ENCODE results near the gene CNMD. TPM values are rescaled to one million over a fixed set of nuclear protein-coding genes. Genes with fewer than 3 reads are reported as not detected.

The CNMD gene
- total RNA-seq, 3 donors from 2014 or later (not counting 1 experiment from before 2014, with no cell fraction given): not detected

- Histone ChIP-seq H3K9me3 (ENCODE audit: control insufficient read depth, insufficient read depth, low read length) (no peaks in the 10 kb centered on the region), H3K27me3 (ENCODE audit: control insufficient read depth, insufficient read depth, low read length) (no peaks in the 10 kb centered on the region), H3K27ac (ENCODE audit: low read length) (no peak overlapping the region), H3K4me1 (ENCODE audit: control insufficient read depth, insufficient read depth, low read length) (no peaks in the 10 kb centered on the region), H3K4me3 (ENCODE audit: low read length) (no peak overlapping the region), H3K36me3 (ENCODE audit: control insufficient read depth, insufficient read depth, low read length) (no peaks in the 10 kb centered on the region)
- TF ChIP-seq, protein P1, sequence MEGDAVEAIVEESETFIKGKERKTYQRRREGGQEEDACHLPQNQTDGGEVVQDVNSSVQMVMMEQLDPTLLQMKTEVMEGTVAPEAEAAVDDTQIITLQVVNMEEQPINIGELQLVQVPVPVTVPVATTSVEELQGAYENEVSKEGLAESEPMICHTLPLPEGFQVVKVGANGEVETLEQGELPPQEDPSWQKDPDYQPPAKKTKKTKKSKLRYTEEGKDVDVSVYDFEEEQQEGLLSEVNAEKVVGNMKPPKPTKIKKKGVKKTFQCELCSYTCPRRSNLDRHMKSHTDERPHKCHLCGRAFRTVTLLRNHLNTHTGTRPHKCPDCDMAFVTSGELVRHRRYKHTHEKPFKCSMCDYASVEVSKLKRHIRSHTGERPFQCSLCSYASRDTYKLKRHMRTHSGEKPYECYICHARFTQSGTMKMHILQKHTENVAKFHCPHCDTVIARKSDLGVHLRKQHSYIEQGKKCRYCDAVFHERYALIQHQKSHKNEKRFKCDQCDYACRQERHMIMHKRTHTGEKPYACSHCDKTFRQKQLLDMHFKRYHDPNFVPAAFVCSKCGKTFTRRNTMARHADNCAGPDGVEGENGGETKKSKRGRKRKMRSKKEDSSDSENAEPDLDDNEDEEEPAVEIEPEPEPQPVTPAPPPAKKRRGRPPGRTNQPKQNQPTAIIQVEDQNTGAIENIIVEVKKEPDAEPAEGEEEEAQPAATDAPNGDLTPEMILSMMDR (IDR thresholded peaks at IDR 0.05): no peak
- intact Hi-C loops (cut with micrococcal nuclease): no loop called here
- no peak for ATAC-seq
- Mint-ChIP-seq H3K27ac (no peak overlapping the region), H3K27me3 (ENCODE audit: low read depth in 2 of 2) (peaks cover 0 to 8% of the 10 kb centered on the region in 2 donors), H3K4me1 (no peaks in the 10 kb centered on the region), H3K9me3 (no peaks in the 10 kb centered on the region), H3K4me3 (no peak overlapping the region), H3K36me3 (no peaks in the 10 kb centered on the region)
- 80% methylated on average over 11 of the region's 11 CpGs for WGBS (ENCODE audit: insufficient coverage)
- DNase-seq: no peak
These were observed 26.2 kb upstream of the CNMD start for GRCh38 chr13:52765611-52766390.

- intact Hi-C loops (cut with micrococcal nuclease): no loop called here
- Mint-ChIP-seq H3K27me3 (ENCODE audit: low read depth in 2 of 2) (peaks cover 7 to 9% of the 10 kb centered on the region in 2 donors), H3K9me3 (no peaks in the 10 kb centered on the region), H3K27ac (no peak overlapping the region), H3K4me3 (no peak overlapping the region), H3K36me3 (no peaks in the 10 kb centered on the region), H3K4me1 (no peaks in the 10 kb centered on the region)
- ATAC-seq: no peak
- Histone ChIP-seq H3K27ac (ENCODE audit: low read length) (no peak overlapping the region), H3K4me3 (ENCODE audit: low read length) (no peak overlapping the region), H3K36me3 (ENCODE audit: control insufficient read depth, insufficient read depth, low read length) (no peaks in the 10 kb centered on the region), H3K27me3 (ENCODE audit: control insufficient read depth, insufficient read depth, low read length) (no peaks in the 10 kb centered on the region), H3K9me3 (ENCODE audit: control insufficient read depth, insufficient read depth, low read length) (no peaks in the 10 kb centered on the region), H3K4me1 (ENCODE audit: control insufficient read depth, insufficient read depth, low read length) (no peaks in the 10 kb centered on the region)
- DNase-seq: no peak
- 54% methylated on average over 2 of the region's 2 CpGs for WGBS (ENCODE audit: insufficient coverage)
- TF ChIP-seq, protein P1 (IDR thresholded peaks at IDR 0.05): no peak
These were observed 20.5 kb upstream of the CNMD start for GRCh38 chr13:52760077-52760476.

- Mint-ChIP-seq H3K27me3 (ENCODE audit: low read depth in 2 of 2) (peaks cover 7 to 9% of the 10 kb centered on the region in 2 donors), H3K27ac (no peak overlapping the region), H3K4me3 (no peak overlapping the region), H3K36me3 (no peaks in the 10 kb centered on the region), H3K9me3 (no peaks in the 10 kb centered on the region), H3K4me1 (no peaks in the 10 kb centered on the region)
- intact Hi-C loops (cut with micrococcal nuclease): no loop called here
- Histone ChIP-seq H3K4me3 (ENCODE audit: low read length) (no peak overlapping the region), H3K27ac (ENCODE audit: low read length) (no peak overlapping the region), H3K4me1 (ENCODE audit: control insufficient read depth, insufficient read depth, low read length) (no peaks in the 10 kb centered on the region), H3K9me3 (ENCODE audit: control insufficient read depth, insufficient read depth, low read length) (no peaks in the 10 kb centered on the region), H3K27me3 (ENCODE audit: control insufficient read depth, insufficient read depth, low read length) (no peaks in the 10 kb centered on the region), H3K36me3 (ENCODE audit: control insufficient read depth, insufficient read depth, low read length) (no peaks in the 10 kb centered on the region)
- TF ChIP-seq, protein P1 (IDR thresholded peaks at IDR 0.05): no peak
- 87% methylated on average over 3 of the region's 3 CpGs for WGBS (ENCODE audit: insufficient coverage)
- DNase-seq (no peak), ATAC-seq (no peak)
These were observed 18.5 kb upstream of the CNMD start for GRCh38 chr13:52758114-52758513.

DNA sequence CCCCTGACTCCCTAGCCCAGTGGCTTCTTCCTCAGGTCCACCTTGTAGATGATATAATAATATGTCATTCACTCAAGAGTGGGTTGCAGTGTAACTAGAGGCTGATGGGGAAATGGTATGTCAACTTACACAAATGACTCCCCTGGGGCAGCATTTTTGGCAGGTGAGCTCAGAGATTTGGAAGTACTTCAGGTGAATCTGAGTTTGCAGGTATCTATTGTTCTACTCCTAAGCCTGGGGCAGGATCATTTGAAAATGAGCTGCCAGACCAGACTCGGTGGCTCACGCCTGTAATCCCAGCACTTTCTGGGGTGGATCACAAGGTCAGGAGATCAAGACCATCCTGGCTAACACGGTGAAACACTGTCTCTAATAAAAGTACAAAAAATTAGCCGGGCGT, 11.6 kb upstream of the CNMD start:
- ATAC-seq: no peak
- no peak overlapping the region for H3K27ac Mint-ChIP-seq
- no peaks in the 10 kb centered on the region for H3K9me3 Mint-ChIP-seq
- no peaks in the 10 kb centered on the region for H3K36me3 ChIP-seq (ENCODE audit: control insufficient read depth, insufficient read depth, low read length)
- no peak for DNase-seq
- no peaks in the 10 kb centered on the region for H3K4me1 Mint-ChIP-seq
- H3K9me3 ChIP-seq (ENCODE audit: control insufficient read depth, insufficient read depth, low read length): no peaks in the 10 kb centered on the region
- 89% methylated on average over 5 of the region's 5 CpGs for WGBS (ENCODE audit: insufficient coverage)
- peaks cover 0 to 6% of the 10 kb centered on the region in 2 donors for H3K27me3 Mint-ChIP-seq (ENCODE audit: low read depth in 2 of 2)
- peaks cover 3% of the 10 kb centered on the region for H3K27me3 ChIP-seq (ENCODE audit: control insufficient read depth, insufficient read depth, low read length)
- H3K4me3 Mint-ChIP-seq: no peak overlapping the region
- H3K36me3 Mint-ChIP-seq: no peaks in the 10 kb centered on the region
- no peaks in the 10 kb centered on the region for H3K4me1 ChIP-seq (ENCODE audit: control insufficient read depth, insufficient read depth, low read length)
- no peak overlapping the region for H3K27ac ChIP-seq (ENCODE audit: low read length)
- TF ChIP-seq, protein P1 (IDR thresholded peaks at IDR 0.05): no peak
- H3K4me3 ChIP-seq (ENCODE audit: low read length): no peak overlapping the region
- intact Hi-C loops (cut with micrococcal nuclease): no loop called here

All from natural killer cell (primary cell).